NAMALWA (cell line): Measurements from ENCODE around the gene RAB43.
A peak's percentile ranks its signal among the peaks of the same experiment; 100 is the strongest.
"Not testable (repeated sequence)": the region's sequence is repeated elsewhere in the genome, so short reads cannot be mapped to it uniquely, and the experiment has no call there.

Experiments
- DNase-seq: peaks from one replicate; pipeline ENCODE4 v3.0.0-alpha.2; 2015; ENCODE audit warnings: low spot score

RAB43 gene

DNA sequence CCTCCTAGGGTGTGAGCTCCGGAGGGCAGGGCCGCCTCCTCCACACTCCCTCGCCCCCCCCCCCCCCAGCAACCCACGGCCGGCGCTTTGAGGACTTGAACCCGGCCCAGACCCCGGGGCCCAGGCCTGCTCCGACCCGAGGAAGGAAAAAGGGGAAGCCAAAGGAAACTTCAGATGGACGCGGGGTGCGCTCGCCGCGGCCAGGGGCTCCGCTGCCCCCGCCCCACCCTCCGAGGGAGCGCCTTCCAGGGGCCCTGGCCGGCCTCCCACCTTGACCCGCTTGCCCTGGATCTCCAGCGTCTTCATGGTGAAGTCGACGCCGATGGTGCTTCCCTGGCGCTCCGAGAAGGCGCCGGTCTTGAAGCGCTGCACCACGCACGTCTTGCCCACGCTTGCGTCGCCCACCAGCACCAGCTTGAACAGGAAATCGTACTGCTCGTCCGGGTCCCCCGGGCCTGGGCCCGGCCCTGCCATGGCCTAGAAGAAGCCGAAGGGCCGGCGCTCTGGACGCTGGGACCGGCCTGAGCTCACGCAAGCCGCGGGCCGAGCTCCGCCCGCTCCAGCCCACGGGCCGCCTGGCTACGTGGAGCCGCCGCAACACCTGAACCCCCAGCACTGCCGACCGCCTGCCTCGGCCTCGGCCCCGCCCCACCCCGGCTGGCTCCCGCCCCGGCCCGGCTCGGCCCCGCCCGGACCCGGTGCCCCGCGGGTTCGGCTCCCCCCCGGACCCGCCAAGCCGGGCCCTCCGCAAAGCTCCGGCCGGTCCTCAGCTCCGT is 400 bp downstream of the RAB43 start:
- no peak for DNase-seq

DNA sequence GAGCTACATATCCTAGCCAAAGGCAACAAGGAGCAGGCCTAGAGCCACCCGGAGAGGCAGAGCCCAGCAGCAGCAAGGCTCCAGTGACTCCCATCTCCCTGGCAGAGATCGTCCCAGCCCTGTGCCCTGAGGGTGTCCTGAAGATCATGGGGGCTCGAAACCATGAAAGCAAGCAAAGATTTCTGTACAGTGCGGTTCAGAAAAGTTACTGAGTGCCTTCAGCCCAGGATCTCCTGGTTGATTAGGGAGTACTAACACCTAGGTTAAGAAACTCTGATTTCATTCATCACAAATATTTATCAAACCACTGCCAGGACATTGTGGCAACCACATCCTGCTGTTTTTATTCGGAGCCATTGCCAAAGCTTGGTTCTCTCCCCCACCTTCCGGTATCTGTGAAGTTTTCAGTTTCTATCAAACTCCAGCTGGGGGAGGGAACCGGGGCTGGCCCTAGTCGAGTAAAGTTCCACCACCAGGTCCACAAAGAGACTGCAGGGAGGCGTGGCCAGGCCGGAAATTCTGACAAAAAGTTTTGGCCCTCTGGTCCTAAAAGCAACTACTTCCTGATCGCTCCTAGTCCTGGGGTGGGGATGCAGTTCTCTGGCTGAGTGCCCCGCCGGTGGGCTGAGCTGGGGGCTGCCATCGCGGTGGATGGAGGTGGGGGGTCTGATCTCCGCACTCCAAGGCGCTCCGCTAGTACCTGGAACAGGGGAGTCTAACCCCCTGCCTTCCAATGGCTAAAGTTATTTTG is 1.2 kb downstream of the RAB43 start:
- peak; percentile 98 for DNase-seq

- no peak for DNase-seq
Measured at GRCh38 chr3:129119365-129120100, 2.1 kb downstream of the RAB43 start.

- no peak for DNase-seq
Measured at GRCh38 chr3:129118745-129119144, 2.9 kb downstream of the RAB43 start.

DNA sequence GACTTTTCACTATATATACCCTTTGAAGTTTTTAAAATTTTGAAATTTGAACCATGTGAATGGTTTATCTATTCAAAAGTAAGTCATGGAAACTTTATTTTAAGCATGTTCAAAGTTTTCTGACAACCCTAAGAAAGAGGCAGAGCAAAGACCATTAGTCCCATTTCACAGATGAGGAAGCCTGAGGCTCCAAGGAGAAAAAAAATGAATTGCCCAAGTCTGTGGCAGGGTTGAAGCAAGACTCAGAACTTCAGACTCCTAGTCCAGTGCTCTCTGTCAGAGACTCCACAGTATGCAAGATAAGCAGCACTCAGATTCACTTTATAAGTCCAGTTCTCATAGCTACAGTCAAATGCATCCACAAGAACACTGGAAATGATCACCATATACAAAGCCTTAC is 4.5 kb downstream of the RAB43 start:
- no peak for DNase-seq

DNA sequence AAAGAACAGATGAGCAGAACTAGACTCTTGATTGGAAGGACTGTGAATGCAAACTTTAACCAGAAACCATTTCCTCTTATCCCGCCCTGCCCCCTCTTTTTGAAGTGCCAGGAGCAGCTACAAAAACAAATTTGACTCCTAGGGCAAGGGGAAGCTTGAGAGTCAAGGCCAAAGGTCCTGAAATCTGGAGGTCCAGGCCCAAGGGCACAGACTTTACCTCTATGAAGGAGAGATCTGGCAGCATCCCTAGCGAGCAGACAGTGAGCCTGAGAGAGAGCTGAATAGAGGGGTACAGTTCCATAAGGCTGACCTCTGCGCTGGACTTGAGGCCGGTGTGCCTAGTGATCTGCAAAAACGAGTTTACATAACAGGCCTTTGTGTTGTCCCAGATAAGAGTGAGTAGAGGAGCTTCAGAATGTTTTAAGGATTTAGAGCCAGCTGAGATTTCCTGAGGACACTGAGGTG is 5.1 kb downstream of the RAB43 start:
- no peak for DNase-seq

DNA sequence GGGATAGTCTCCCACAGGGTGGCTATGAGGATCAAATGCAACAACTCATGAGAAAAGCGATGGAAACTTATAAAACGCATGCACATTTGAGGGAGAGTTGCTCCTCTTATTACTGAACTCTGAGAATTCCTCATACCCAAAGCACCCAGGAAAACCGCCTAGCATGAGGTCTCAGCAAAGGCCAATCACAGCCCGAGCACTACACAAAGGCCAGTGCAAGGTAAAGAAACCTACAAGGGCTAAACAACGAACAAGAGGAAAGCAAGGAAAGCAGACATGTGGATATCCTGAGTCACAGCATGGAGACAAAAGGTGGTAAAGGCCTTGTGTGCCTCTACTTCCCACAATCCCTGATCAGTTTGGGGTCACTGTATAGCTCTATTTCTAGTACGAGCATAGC is 7.1 kb downstream of the RAB43 start:
- no peak for DNase-seq

DNA sequence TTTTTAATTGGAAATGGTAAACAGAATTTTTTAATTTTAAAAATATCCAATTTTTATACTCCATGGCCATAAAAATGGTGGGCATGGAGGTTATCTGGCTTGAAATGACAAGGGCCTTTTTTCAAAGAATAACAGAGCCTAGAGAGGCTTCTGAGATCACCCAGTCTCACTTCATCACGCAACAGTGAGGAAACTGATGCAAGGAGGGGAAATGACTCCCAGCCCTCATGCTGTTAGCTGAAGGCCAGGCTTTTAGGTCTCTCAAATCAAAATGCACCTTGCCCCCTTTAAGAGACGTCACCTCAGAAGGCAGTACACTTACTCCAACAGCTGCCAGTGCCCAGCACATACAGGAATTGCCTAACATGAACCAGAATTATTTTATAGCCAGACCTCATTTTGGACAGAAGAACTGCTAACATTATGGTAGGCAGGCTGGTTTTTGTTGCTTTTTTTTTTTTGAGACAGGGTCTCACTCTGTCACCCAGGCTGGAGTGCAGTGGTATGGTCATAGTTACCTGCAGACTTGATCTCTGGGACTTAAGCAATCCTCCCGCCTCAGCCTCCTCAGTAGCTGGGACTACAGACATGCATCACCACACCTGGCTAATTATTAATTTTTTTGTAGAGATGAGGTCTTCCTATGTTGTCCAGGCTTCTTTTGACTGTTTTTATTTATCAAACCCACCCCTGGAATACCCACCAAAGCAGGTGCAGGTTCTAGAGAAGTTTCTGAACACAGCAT is 9.1 kb downstream of the RAB43 start:
- peak; percentile 70 for DNase-seq

DNA sequence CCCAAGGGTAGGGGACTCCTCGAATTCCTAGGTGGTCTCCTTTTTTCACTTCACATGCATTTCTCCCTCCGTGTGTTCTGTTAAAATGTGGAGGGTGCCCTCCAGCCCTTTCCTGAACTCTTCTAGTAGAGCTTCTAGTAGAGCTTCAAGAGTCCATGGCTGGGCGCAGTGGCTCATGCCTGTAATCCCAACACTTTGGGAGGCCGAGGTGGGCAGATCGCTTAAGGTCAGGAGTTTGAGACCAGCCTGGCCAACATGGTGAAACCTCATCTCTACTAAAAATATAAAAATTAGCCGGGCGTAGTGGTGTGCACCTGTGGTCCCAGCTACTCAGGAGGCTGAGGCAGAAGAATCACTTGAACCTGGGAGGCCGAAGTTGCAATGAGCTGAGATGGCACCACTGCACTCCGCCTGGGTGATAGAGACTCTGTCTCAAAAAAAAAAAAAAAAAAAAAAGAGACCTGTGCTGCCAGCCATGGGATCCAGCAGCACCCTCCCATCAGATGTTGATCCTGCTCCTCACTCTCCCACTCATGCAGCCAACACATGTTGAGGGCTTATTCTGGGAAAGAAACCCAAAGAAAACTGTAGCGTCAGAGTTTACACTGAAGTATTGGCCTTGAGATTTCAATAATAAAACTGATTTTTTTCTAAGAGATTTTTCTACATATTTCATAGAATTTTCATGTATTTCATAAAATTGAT is 10.4 kb downstream of the RAB43 start:
- DNase-seq = not testable (repeated sequence)

- DNase-seq = no peak
Measured at GRCh38 chr3:129107793-129108192, 13.8 kb downstream of the RAB43 start.

DNA sequence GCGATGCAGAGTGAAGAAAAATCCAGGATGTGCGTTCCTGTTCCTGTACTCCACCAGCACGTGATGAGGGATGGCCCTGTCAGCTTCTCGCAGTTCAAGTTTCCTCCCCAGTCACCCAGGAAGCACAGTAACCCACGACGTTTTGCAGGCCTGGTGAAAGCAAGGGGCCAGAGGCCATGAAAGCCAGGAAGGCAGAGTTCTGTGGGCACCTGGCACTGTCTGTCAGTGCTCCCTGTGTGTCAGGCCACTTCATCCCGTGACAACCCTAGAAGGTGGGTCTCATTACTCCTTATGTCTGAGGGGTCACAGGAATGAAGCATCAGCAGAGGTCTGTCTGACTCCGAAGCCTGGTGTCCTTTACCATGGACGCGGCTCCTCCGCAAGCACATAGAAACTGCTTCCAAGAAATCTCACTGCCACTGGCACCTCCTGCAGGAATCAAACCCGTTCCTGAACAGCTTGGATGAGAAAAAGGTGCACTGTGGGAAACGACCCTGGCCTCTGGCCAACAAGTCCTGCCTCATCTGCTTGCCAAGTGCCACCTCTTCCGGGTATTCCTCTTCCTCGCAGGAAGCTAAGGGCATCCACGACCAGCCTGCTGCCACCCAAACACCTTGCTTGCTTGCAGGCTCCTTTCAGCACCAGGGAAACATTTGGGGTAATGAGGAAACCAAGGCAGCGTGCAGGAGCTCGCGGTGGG is 14.6 kb downstream of the RAB43 start:
- no peak for DNase-seq

GRCh38 chr3:129106320-129106719 is 15.3 kb downstream of the RAB43 start:
- no peak for DNase-seq

DNA sequence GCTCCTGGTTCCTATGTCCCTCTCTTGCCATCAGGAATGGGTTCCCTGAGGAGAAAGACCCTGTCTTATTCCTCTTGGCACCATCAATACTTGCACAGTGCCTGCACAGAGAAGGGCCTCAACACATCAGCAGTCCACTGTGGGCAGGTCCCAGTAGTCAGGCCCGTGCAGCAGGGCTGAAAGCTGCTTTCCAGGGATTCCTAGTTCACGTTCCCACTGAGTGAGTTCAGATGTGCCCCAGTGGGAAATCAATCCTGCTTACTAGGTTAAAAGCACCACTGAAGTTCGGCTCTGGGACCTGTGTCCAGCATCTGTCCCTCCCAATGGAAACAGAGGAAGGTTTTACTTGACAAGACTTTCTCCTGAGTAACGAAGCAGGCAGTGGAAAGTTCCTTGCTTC is 15.7 kb downstream of the RAB43 start:
- DNase-seq = no peak

GRCh38 chr3:129104498-129105079 is 17.0 kb downstream of the RAB43 start:
- DNase-seq = no peak

DNA sequence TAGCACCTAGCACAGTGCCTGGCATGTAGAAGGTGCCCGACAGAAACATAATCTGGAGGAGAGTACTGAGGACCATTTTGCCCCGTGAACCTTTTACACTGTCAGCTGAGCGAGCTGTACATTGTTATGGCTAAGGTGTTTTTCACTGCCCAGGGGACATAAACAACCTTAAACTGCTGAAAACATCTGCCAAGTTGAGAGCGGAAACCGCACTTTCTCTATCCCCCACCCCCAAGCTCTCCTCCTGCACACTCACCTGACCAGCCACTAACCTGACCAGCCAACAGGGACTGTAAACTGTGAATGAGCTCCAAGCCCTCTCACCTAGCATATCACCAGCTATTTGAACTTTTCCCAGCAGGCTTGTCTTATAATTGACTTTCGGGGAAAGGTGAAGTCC is 17.6 kb downstream of the RAB43 start:
- no peak for DNase-seq

DNA sequence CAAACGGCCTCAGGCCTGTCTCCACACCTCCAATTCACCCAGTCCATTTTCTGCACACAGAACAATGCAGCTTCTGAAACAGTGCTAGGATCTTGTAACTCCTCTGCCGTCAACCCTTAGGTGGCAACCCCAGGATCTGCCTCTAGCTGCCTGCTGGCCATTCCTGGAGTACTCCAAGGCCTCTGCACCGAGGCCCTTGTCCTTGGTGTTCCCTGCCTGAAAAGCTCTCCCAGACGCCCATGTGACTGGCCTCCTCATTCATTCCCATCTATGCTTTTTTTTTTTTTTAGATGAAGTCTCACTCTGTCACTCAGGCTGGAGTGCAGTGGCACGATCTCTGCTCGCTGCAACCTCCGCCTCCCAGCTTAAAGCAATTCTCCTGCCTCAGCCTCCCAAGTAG is 18.3 kb downstream of the RAB43 start:
- no peak for DNase-seq

DNA sequence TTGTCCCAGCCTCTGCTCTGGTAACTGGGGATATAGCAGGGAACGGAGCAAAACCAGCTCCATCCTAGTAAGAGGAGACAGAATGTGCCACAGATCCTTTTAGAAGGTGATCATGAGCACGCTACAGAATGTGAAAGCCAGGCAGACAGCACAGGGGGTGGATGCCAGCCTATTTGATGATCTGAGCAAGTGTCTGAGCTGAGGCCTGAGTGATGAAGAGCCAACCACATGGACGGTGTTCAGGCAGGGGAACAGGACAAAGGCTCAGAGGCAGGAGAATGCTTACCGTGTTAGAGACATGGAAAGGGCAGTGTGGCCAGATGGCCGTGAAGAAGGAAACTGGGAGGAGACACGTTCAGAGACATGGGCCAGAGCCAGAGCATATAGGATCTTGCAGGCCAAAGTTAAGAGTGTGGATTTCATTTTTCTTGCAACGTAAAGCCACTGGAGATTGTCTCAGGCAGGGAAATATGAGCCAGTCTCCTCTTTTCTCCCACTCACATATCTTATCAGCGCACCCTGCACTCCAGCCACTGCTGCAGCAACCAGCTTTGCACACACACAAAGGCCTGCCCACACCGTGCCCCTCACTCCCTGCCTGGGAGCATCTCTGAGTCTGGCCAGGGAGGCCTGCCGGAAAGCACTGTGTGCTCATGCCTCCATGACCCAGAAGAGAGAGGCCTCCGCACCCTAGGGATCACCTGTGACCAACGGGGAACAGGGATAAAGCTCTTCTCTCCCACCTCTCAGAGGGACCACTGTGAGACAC is 20.1 kb downstream of the RAB43 start:
- DNase-seq = no peak

- no peak for DNase-seq
Measured at GRCh38 chr3:129100274-129100673, 21.3 kb downstream of the RAB43 start.

DNA sequence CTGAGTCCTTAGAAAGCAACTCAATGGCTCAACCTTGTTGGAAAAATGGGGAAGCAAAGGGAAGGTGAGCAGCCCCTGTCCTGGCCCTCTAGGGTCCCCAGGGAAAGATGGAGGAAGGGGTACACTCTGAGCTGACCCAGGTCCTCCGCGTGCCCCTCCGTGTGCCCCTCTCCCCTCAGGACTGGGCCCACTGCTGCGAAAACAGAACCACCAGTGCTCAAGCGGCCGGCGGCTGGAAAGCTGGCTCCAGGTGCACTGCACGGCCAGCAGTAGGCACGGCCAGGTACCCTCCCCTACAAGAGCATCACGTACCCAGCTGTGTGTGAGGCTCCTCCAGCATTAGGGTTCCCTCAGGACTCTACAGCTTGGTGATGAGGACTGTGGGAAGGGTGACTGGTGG is 26.3 kb downstream of the RAB43 start:
- DNase-seq = no peak

- not testable (repeated sequence) for DNase-seq
Measured at GRCh38 chr3:129088312-129088711, 33.3 kb downstream of the RAB43 start.
